ENCODE measurements around the gene SATB1. TPM values are rescaled to one million over a fixed set of nuclear protein-coding genes. Genes with fewer than 3 reads are reported as not detected.

The SATB1 gene
- total and polyA plus RNA-seq, 7 donors, result 6.4 to 53.2 (median 34.0) TPM

DNA sequence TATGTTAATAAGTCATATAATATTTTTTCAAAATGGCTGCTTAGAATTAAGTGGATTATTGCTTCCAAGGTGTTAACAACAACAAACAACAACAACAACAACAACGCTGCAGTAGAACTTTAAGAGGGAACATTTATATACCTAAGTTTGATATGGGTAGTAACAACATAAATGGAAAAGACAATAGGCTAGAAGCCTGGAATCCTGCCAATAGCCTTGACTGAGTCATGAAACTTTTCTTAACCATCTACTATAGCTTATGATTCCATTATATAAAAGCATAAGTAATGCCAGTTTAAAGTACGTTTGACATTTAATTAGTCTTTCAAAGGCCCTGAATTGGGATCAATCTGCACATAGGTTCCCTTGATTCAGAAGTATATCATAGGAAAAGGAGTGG is 31.2 kb downstream of the SATB1 start:
- WGBS, 3 donors, result 58 to 91% (median 67%) methylated on average over 2 of the region's 2 CpGs
- no peak overlapping the region for H3K4me3 ChIP-seq
- H3K36me3 ChIP-seq (ENCODE audit: insufficient read depth in 1 of 2, low read depth in 1 of 2), result peaks cover 2 to 52% of the 10 kb centered on the region in 2 donors
- intact Hi-C loops (cut with DNase I), result no loop called here
- H3K27me3 ChIP-seq (ENCODE audit: insufficient read depth in 3 of 3, low read length in 2 of 3), result no peaks in the 10 kb centered on the region
- ATAC-seq (no peak), DNase-seq (no peak)
- no peaks in the 10 kb centered on the region for H3K4me1 ChIP-seq
- H3K27ac ChIP-seq, result no peak overlapping the region
- H3K9me3 ChIP-seq, result no peaks in the 10 kb centered on the region
- TF ChIP-seq CTCF (IDR thresholded peaks at IDR 0.05), result no peak

DNA sequence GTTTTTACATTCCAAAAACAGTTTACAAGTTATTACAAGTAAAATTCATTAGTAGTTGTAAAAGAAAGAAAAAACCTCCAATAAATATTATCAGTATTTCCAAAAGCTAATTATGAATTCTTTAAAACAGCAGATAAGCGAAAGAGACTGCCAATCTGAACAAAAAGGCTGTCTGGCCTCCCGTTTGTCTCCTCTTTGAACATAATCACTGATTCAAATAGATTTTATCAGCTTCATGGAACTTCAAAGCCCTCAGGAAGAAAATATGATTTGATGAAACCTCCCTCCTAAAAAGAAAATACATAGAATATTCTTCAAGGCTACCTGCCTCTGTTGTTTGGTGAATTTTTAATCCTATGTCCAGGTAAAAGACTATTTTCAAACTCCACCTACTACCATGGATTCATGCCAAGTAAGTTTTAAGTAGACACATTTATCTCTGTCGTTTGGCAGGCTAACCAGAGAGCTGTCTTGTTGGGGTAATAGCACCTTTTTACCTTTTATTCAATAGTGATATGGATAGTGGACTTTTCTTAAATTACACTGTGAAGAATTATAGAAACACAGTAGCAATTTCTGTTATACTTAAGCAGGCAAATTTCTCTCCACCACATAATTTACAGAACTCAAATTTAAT is 35.0 kb downstream of the SATB1 start:
- H3K27me3 ChIP-seq (ENCODE audit: insufficient read depth in 3 of 3, low read length in 2 of 3), result no peaks in the 10 kb centered on the region
- H3K4me3 ChIP-seq, result no peak overlapping the region
- no peak for ATAC-seq
- no peak for DNase-seq
- H3K9me3 ChIP-seq, result no peaks in the 10 kb centered on the region
- H3K27ac ChIP-seq, result no peak overlapping the region
- no peaks in the 10 kb centered on the region for H3K4me1 ChIP-seq
- peaks cover 2 to 49% of the 10 kb centered on the region in 2 donors for H3K36me3 ChIP-seq (ENCODE audit: insufficient read depth in 1 of 2, low read depth in 1 of 2)
- WGBS, 3 donors, result 52 to 64% (median 53%) methylated on average over 3 of the region's 3 CpGs
- intact Hi-C loops (cut with DNase I), result no loop called here
- no peak for TF ChIP-seq CTCF (IDR thresholded peaks at IDR 0.05)

GRCh38 chr3:18389108-18389733 is 35.9 kb downstream of the SATB1 start:
- Histone ChIP-seq H3K36me3 (ENCODE audit: insufficient read depth in 1 of 2, low read depth in 1 of 2) (peaks cover 2 to 49% of the 10 kb centered on the region in 2 donors), H3K9me3 (no peaks in the 10 kb centered on the region), H3K27me3 (ENCODE audit: insufficient read depth in 3 of 3, low read length in 2 of 3) (no peaks in the 10 kb centered on the region), H3K4me3 (no peak overlapping the region), H3K27ac (no peak overlapping the region), H3K4me1 (no peaks in the 10 kb centered on the region)
- ATAC-seq, result peak in 1 of 4 donors; percentile 55
- peak; percentile 58 for TF ChIP-seq CTCF (IDR thresholded peaks at IDR 0.05)
- no peak for DNase-seq
- WGBS, 3 donors, result 45 to 65% (median 60%) methylated on average over 2 of the region's 2 CpGs
- intact Hi-C loops (cut with DNase I), result no loop called here

- Histone ChIP-seq H3K4me3 (no peak overlapping the region), H3K36me3 (ENCODE audit: insufficient read depth in 1 of 2, low read depth in 1 of 2) (peaks cover 0 to 39% of the 10 kb centered on the region in 2 donors), H3K27me3 (ENCODE audit: insufficient read depth in 3 of 3, low read length in 2 of 3) (no peaks in the 10 kb centered on the region), H3K9me3 (no peaks in the 10 kb centered on the region), H3K27ac (no peak overlapping the region), H3K4me1 (no peaks in the 10 kb centered on the region)
- intact Hi-C loops (cut with DNase I), result no loop called here
- 96 to 97% (median 96%) methylated on average over 9 of the region's 9 CpGs for WGBS, 3 donors
- TF ChIP-seq CTCF (IDR thresholded peaks at IDR 0.05), result no peak
- ATAC-seq (no peak), DNase-seq (no peak)
Observed at GRCh38 chr3:18386274-18386890, 38.8 kb downstream of the SATB1 start.
